GM21737 (cell line): Measurements from ENCODE around the gene PKD1L1.

Experiments
- ATAC-seq: cut with Tn5 transposase; IDR thresholded peaks from one replicate; pipeline ENCODE4 v1.9.1; 2021; ENCODE audit warnings: mild to moderate bottlenecking, moderate library complexity; ENCODE audit not compliant: unreplicated experiment

The PKD1L1 gene

DNA sequence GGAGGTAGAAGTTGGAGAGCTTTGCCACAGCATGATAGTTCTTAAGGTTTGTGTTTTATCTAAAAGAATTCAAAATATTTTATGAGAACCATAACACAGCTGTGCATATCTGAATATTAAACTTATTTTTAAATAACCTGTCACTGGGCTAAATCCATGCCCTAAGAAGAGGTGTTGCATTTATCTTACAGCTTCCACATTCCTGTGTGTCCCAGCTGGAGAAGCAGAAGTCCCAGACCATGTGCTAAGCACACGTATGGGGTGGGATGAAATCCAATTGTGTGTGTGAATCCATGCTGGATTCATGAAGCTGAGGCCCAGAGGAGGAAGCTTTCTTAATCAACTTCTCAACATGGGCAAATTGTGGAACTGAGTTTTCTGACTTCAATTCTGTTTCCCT is 121.5 kb downstream of the PKD1L1 start:
- ATAC-seq: no peak

DNA sequence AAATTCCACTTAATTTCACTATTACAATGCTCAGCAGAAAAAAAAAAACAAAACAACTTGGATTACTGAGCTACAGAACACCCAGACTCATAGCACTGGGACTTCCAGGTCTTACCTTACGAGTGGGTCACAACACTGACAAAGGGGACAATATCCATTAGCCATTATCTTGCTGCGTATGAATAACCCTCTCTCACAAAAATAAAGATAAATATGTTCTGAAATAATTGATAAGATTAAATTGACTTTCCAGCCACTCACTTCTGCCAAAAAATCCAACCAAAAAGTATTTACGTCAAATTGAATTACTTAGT is 128.7 kb downstream of the PKD1L1 start:
- no peak for ATAC-seq

DNA sequence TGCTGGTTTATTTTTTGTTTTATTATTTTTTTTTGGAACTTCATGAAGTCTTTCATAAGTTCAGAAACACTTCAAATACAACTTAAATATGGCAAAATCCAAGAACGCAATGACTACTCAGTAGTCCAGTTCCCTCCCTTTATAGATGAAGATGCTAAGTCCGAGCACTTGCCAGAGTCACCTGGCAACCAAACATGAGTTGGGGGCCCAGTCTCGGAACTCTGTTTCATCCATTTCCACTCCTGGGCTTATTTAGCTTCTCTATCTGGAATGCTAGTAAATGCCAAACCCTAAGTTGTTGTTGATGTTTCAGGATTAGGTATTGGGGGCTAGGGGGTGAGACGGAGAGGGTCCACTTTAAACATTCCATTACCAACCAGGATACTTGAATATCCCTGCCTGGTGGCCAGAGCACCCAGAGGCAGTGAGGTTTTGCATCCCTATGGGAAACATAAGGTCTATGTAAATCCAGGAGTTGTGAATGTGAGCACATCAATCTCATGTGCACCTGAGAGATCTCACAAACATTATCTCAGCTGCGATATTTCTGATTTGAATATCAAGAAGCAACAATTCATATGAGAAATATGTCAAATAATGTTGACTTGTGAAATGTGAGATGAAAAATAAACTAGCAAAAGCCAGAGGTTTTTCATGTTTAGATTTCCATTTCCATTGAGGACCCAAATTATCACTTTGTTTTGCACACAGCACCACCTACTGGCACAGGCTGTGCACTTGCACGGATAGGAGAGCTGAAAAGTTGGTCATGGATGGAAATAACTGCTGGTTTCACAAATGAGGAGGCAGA is 129.3 kb downstream of the PKD1L1 start:
- no peak for ATAC-seq

DNA sequence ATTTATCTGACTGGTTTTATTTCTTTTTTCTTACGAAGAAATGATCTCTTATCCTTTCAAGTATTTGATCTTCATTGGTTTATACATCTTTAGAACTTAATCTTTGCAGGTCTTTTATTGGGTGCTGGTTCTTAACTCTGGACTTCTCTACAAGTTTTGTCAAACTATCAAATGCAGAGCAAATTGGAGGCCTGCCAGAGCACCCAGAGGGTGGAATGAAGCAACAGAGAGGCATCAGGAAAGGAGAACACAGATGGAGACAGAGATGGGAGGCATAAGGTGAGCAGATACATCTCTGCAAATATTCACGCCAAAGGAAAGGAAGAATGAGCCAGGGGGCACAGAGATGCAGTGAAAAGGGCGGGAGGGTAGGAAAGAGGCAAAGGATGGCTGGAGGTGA is 130.3 kb downstream of the PKD1L1 start:
- no peak for ATAC-seq

DNA sequence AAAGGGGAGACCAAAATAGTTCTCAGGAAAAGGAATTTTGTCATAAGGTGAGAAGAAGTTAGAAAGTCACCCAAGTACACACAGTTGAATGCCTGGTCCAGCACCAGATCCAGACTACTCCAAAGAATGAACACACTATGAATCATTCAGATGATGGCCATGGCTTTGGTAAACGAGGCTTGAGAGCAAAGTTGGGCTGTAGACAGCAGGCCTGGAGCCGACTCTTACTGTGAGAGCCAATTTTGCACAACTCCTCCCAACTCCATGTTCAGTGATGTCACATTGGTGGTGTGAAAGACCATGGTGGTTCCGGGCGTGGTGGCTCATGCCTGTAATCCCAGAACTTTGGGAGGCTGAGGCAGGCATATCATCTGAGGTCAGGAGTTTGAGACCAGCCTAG is 131.6 kb downstream of the PKD1L1 start:
- ATAC-seq: no peak

DNA sequence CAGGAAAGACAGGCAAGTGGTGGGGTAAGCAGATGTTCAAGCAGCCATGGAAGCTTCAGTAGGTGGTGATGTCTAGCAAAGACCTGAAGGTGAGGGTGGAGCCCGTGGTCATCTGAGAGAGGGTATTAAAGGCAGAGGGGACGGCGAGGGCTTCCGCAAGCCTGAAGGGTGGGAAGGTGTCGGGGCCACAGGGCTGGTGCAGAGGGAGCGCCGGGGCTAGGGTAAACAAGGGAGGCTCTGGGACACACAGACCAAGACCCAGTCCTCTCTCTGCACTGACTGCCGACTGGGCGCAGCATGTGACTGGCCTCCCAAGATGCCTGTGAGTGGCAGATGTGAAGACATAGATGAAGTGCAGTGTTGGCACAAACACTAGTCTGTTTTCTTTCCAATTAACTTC is 132.4 kb downstream of the PKD1L1 start:
- no peak for ATAC-seq

DNA sequence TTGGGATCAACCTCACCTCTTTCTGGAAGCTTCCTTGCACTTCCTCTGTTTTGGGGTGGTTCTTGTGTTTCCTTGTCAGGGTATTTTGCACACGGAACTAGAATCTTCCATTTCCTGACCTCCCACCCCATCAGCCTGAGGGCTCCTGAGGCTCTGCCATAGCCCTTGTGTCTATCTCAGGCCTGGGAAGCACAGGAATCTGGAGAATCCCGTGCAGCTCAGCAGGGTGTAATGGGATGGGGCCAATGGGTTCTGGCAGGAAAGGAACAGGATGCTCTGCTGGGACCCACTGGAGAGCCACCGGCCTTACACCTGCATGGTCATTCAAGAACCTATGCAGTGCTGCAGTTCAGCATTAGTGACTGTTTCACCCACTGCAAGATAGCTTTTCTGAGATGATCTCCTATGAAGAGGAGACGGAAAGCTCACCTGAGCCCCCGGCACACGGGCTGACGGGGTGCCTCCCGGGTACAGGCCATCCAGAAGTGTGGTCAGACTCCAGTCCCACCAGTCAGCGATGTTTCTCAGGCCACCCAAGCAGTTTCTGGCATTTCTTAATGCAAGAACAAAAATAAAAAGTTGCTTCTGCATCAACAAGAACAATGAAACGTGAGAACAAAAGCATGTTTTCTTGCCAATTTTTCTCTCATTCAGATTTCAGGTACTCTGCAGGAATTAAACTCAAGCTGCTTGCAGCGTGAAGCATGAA is 133.2 kb downstream of the PKD1L1 start:
- ATAC-seq: no peak

DNA sequence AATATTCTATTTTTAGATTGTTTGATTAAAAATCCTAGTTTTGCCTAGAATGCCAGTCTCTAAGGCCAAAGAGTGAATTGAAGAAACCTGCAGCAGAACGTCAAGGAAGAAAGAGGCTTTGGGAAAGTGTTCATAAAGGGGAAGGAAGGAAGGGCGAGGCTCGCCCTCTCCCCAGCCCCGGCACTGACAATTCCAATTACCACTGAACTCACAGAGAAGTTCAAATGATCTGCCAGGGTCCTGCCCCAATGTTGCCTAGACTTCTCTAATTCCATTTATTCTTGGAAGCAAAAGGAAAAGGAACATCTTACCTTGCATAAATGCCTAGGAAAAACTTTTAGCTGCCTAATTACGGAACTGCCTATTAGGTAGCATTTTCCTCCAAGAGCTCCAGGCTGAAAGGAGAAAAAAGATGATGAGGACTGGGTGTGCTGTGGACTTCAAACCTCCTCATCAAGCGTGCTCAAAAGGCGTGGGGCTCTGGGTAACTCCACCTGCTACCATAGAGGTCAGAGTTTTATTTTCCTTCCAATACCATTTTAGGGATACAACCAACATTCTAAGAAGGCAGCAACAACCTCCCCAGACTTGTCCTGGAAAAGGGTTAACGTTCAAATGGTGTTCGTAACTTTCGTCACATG is 134.5 kb downstream of the PKD1L1 start:
- ATAC-seq: no peak

DNA sequence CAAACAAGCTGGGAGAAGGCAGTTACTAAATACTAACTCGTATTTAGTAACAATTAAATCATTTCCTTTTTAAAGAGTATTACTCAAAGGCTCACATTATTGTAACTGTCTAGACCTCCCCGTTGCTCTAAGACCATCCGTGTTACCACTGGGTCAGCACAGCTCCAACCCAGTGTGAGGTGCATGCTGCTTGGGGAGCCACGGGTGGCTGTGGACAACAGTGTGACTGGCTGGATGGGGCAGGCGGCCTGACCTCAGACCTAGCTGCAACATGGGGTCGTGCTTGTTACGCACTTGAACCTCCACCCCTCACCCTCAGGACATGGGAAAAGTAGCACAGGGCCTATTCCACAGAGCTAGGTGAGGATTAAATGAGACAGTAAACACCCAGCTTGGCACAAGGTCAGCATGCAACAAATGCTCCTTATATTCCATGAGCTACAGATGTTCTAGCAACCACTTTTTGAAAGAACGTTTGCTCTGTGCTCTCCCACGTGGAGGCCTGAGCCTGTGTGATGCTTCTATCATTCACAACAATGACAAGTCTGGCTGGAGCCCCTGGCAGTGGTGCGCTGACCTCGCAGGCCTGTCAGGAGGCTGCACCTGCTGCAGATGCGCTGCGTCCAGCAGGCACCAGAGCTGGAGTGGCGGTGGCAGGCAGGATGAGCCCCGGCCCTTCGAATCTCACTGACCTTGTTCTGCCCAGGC is 135.7 kb downstream of the PKD1L1 start:
- no peak for ATAC-seq

DNA sequence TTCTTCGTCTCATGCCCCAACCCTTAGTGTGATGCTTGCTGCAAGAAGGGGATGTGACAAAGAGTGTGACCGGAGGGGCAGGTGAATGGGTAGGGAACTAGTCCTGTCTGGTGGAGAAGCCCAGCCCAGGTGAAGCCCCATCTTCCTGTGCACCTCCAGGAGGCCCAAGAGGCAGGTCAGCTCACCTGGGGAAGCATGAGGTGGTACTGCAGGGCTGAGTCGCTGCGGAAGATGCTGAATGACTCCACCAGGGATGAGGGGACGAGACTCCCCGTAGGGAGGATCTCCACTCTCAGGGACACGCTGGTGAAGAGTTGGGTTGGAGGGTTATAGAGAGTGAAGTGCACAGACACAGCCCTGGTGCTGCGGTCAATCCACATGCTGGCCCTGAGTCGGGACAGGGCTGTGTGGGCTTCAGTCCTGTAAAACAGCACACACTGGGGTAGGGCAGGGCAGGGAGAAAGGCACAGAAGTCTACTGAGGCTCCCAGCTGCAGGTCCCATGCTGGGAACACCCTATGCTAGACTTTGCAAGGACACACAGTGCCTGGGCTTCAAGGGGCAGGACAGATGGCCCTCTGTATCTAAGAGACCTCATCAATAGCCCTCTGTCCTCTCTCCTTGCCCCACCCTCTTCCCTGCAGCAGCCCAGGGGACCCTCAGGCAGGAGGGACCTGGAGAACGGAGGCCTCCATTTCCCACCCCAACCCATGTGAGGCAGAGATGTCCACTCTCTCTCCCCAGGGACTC is 136.5 kb downstream of the PKD1L1 start:
- no peak for ATAC-seq

DNA sequence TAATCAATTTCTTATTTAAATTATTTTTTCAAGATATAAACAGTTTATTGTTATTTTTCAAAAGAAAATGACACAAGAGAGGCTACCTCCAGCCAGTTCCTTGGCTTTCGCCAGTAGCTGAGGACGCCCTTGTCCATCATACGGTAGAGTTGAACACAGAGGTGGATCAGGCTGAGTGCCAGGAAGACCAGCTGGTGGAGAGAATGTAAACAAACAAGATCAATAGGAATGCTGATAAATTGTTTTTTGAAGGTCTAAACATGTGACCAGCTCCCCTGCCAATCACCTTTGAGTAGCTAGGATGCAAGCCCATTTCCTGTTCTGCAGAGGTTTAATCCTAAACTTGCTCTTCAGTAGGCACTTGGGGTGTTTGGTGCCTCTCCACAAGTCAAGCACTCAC is 138.9 kb downstream of the PKD1L1 start:
- ATAC-seq: no peak

DNA sequence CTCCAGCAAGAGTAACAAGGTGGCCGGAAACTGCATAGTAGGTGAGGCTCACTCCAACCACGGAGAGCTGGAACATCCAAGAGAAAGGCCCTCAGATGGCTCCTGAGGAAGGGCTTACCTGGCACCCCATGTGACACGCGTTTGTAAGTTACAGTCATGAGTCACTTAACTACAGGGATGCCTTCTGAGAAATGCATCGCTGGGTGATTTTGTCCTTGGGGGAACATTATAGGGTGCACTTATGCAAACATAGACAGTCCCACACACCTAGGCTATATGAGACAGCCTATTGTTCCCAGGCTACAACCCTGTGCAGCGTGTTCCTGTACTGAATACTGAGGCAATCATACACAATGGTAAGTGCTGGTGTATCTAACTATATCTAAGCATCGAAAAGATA is 139.9 kb downstream of the PKD1L1 start:
- ATAC-seq: no peak

DNA sequence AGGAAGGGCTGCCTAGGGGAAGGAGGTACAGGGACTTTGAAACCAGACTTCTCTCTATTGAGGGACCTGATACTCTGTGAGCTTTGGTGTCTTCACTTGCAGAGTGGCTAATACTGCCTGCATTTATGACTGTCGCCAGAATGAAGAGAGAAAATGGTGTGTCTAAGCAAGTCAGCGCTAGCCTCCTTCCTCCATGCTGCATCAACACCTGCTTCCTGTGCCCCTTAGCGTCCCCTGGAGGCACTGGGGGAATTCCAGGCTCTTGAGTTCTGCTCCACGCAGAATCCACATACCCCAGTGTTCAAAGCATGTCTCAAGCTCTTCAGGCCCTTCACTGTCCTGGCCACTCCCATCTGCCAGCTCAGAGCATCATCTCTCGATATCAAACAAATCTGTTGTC is 140.5 kb downstream of the PKD1L1 start:
- no peak for ATAC-seq

DNA sequence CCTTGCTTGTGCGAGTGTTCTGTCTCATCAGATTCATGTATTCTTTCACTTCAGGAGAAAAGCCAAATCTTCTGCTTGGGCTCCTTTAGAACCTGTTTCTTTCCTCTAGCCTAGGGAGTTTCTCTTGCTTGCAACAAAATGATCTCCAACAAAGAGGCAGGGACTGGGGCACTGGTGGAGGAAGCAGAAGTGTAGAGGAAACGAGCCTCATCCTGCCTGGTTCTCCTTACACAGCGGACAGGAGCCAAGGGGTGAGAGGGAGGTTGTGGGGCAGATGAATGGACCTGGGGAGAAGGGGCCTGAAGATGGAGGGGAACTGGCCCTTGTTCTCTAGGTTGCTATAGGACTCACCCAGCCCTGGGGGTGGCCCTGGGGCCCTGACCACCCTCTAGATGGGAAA is 141.1 kb downstream of the PKD1L1 start:
- no peak for ATAC-seq

DNA sequence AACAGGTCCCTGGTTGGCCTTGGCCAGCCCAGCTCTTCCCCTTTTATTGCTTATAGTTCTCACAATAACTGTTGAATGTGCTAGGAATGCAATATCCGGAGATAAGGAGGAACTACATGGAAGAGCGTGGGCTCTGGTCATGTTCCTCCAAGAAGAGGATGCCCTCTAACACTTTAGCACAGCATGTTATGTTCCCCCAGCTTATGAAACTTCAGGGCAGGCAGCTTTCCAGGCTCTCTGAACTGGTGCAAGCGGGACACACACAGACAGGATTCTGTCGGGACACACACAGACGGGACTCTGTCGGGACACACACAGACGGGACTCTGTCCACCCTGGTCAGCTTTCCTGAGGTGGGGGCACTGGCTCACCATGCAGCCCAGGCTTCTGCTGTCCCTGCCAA is 141.6 kb downstream of the PKD1L1 start:
- no peak for ATAC-seq

DNA sequence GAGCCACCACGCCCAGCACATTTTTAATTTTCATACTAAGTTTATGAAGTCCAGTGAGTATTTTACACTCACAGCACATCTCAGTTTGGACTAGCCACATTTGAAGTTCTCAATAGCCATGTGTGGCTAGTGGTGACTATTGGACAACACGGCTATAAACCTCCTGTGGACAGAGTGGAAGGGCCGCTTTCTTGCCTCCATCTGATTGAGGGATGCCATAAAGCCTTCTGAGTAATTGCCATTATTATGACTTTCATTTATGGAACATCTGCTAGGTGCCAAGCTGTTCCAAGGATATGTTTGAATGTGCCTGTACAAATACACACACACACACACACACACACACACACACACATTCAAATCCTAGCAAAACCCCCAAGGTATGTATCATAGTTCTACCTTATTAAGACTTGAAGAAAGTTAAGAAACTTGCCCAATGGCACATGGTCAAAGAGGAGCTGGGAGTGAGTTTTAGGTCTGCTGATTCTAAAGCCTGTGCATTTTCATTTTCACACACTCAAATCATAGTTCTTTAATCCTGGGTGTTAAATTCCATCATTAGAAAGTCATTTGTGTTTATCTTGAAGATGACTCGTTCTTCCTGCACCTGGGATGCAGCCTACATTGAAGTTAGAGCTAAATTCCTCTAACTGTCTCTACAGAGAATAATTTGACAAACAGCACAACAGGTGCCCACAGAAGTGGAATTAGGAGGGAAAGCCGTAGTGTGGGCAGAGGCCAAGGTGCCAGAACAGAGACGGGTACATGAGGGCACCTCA is 143.3 kb downstream of the PKD1L1 start:
- no peak for ATAC-seq

DNA sequence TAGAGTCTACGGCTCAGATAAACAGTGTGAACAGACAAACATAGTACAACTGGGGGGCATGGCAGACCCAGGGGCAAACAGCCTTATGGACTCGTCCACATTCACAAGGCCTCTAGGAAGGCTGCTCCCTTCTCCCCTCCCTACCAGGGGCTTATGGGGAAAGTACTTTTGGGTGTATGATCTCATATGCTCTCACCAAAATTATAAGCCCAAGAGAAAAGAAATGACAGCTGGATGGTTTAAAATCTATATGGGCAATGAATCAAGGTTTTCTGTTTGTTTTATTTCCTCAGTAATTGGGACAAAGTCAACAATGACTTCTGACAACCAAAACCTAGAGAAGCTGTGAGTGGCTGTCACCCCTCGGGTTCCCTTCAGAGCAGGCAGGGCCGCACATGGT is 144.4 kb downstream of the PKD1L1 start:
- no peak for ATAC-seq

DNA sequence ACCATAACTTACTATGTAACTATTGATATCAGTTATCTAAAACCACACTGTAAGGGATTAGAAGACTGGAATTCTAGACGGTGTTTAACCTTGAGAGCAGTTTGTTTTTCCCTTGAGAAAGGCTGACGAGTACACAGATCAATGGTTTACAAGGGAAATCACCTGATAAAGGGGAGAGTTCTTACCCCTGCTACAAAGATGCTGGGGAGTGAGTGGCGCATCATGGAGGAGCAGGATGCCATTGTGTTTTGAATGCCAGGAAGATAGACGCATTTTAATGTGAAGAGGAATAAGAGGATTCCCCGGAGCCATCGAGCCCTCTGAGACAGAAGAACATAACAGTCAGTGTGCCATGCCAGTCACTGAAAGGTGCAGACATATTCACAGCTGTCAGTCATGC is 145.2 kb downstream of the PKD1L1 start:
- no peak for ATAC-seq

DNA sequence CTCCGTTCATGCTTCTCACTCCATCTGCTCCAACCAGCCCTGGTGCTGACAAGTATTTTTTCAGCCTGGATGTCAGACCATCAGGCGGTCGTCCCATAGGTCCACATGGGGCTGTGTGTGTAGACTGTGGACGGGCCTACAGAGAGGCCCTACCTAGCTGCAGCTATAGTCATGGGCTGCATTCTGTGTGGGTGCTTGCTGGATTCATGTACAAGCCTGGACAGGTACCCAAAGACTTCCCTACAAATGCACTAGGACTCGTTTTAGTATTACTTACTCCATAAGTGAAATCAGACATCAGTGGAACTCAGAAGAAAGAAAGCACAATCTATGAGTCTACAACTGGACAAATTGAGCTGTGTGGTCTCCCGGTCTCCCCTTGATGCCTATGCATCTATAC is 146.8 kb downstream of the PKD1L1 start:
- ATAC-seq: no peak

DNA sequence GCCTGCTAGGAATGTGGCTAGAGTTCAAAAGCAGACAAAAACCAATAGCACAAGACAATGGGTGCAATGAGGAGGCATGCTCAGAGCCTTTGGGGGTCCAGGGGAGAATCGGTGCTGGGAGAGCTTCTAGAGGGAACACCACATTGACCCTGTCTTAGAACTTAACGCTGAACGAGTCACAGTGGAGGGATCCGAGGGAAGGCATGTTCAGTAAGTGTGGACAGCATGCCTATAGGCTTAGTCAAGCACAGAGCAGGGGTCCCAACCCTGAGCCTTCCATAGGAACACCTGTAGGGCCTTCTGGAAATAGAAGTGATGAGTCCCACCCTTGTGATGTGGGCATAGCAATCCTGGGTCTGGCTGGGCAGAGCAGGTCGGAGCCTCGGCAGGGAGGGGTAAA is 148.7 kb downstream of the PKD1L1 start:
- ATAC-seq: no peak
